Liver (tissue), 3 donors: ENCODE measurements around the gene EGR2.

Experiments used
- ATF3 ChIP-seq: IDR thresholded peaks from 2 replicates; pipeline ENCODE4 v1.6.1; 2016; ENCODE audit warnings: antibody characterized with exemption
- CTCF ChIP-seq: fragments of 150-350 bp; IDR thresholded peaks from 2 replicates; pipeline ENCODE4 v1.5.1; 2017; ENCODE audit warnings: improper control_type of control experiment, low read depth, low read length; ENCODE audit not compliant: missing input control
- GABPA ChIP-seq, 2 donors: IDR thresholded peaks in 1 of 2; conservative IDR thresholded peaks in 1 of 2; 2 replicates each; pipeline ENCODE4 v1.6.1; 2016; ENCODE audit warnings: antibody characterized with exemption in 2 of 2, mild to moderate bottlenecking in 1 of 2, moderate library complexity in 1 of 2
- JUND ChIP-seq, 2 donors: IDR thresholded peaks; 2 replicates each; pipeline ENCODE4 v1.6.1; 2016; ENCODE audit warnings: antibody characterized with exemption in 2 of 2
- MAX ChIP-seq: IDR thresholded peaks from 2 replicates; pipeline ENCODE4 v1.6.1; 2016; ENCODE audit warnings: antibody characterized with exemption
- NR2F2 ChIP-seq: IDR thresholded peaks from 2 replicates; pipeline ENCODE4 v1.6.1; 2016; ENCODE audit warnings: antibody characterized with exemption
- RAD21 ChIP-seq, 2 donors: IDR thresholded peaks; 2 replicates each; pipeline ENCODE4 v1.6.1; 2016; ENCODE audit warnings: antibody characterized with exemption in 2 of 2, mild to moderate bottlenecking in 2 of 2
- REST ChIP-seq: IDR thresholded peaks from 2 replicates; pipeline ENCODE4 v1.6.1; 2016; ENCODE audit warnings: antibody characterized with exemption, mild to moderate bottlenecking
- RXRA ChIP-seq, 2 donors: IDR thresholded peaks; 2 replicates each; pipeline ENCODE4 v1.6.1; 2017 to 2018; ENCODE audit warnings: antibody characterized with exemption in 2 of 2, mild to moderate bottlenecking in 1 of 2
- TAF1 ChIP-seq: conservative IDR thresholded peaks from 2 replicates; pipeline ENCODE4 v1.6.1; 2016; ENCODE audit warnings: antibody characterized with exemption, mild to moderate bottlenecking
- YY1 ChIP-seq: IDR thresholded peaks from 2 replicates; pipeline ENCODE4 v1.6.1; 2016; ENCODE audit warnings: antibody characterized with exemption, mild to moderate bottlenecking
- ZBTB33 ChIP-seq: IDR thresholded peaks from 2 replicates; pipeline ENCODE4 v1.6.1; 2016; ENCODE audit warnings: antibody characterized with exemption
- donor health status: healthy.
- donor health status: healthy.

GRCh38 chr10:62858364-62858763 lies 42.2 kb upstream of the EGR2 start:
- TF ChIP-seq CTCF (no peak), ZBTB33 (no peak), TAF1 (no peak), YY1 (no peak), JUND (IDR thresholded peaks at IDR 0.05) (no peak), MAX (no peak), GABPA (IDR thresholded peaks at IDR 0.05 in 1 of 2, conservative IDR thresholded peaks at IDR 0.05 in 1 of 2) (no peak), RAD21 (IDR thresholded peaks at IDR 0.05) (no peak), REST (no peak), RXRA (IDR thresholded peaks at IDR 0.05) (no peak), ATF3 (no peak), NR2F2 (no peak)
